Endothelial cell of umbilical vein (primary cell): Measurements from ENCODE around the gene SLC2A1. TPM values are rescaled to one million over a fixed set of nuclear protein-coding genes. Genes with fewer than 3 reads are reported as not detected.
A peak's percentile ranks its signal among the peaks of the same experiment; 100 is the strongest.

ENCODE experiments used
- BruUV-seq: library from RNA; stranded (reverse); fragments of 400-500 nt; replicated peaks from 2 replicates; lab custom pipeline; 2021; lab: Mats Ljungman, UMichigan
- CTCF ChIA-PET: fragments of 300-600, 350-600 bp; sonication (Branson Sonifier 250); formaldehyde crosslinking; loops from one replicate; lab custom pipeline; 2021; ENCODE audit warnings: antibody characterized with exemption, inconsistent platforms; lab: Charles Lee
- POLR2A ChIA-PET: fragments of 300-600, 350-600 bp; sonication (Branson Sonifier 250); formaldehyde crosslinking; loops from one replicate; lab custom pipeline; 2021; ENCODE audit warnings: antibody characterized with exemption, inconsistent platforms; lab: Charles Lee
- DNase-seq: peaks from one replicate; pipeline ENCODE4 v3.0.0-alpha.2; 2011; ENCODE audit warnings: low read depth, low spot score
- FAIRE-seq: peaks from 2 replicates; lab custom pipeline; 2011; peaks lifted over from hg19 to GRCh38; lab: Jason Lieb, UNC
- H2AFZ ChIP-seq: 2 replicates; pipeline ENCODE4 v1.6.0; 2012; ENCODE audit warnings: low read depth, low read length, control low read depth, inconsistent platforms
- H3K27ac ChIP-seq: 2 replicates; pipeline ENCODE4 v1.5.1; 2011; ENCODE audit warnings: low read depth, mild to moderate bottlenecking, control low read depth, low read length, moderate library complexity; ENCODE audit not compliant: insufficient read depth
- H3K27me3 ChIP-seq, 2 experiments: 2 replicates each; pipeline versions ENCODE4 v1.6.0 to v1.6.1; 2011; ENCODE audit warnings: low read length in 2 of 2, mixed read lengths in 1 of 2; ENCODE audit not compliant: control insufficient read depth in 2 of 2, insufficient read depth in 2 of 2
- H3K36me3 ChIP-seq, 2 experiments: 2 replicates in 1 of 2; 3 replicates in 1 of 2; pipeline ENCODE4 v1.5.1; 2011; ENCODE audit warnings: low read length in 2 of 2, mild to moderate bottlenecking in 1 of 2, moderate library complexity in 1 of 2; ENCODE audit not compliant: control insufficient read depth in 2 of 2, insufficient read depth in 2 of 2; ENCODE audit errors: extremely low read depth in 1 of 2
- H3K4me1 ChIP-seq: 3 replicates; pipeline ENCODE4 v1.5.1; 2011; ENCODE audit warnings: mild to moderate bottlenecking, low read length; ENCODE audit not compliant: control insufficient read depth, insufficient read depth; ENCODE audit errors: extremely low read depth
- H3K4me2 ChIP-seq: 2 replicates; pipeline ENCODE4 v1.6.1; 2011; ENCODE audit warnings: low read length, control low read depth, mixed read lengths; ENCODE audit not compliant: insufficient read depth
- H3K4me3 ChIP-seq, 3 experiments: fragments of 200-600 bp in 1 of 3; sonication (generic), shearing (Covaris generic) in 1 of 3; replicated peaks in 1 of 3; 2 replicates each; pipeline ENCODE4 v1.5.1; 2011 to 2016; ENCODE audit warnings: control low read depth in 3 of 3, low read length in 3 of 3, mild to moderate bottlenecking in 2 of 3, inconsistent platforms in 1 of 3, low read depth in 1 of 3, moderate library complexity in 1 of 3; ENCODE audit not compliant: insufficient read depth in 1 of 3
- H3K79me2 ChIP-seq: 2 replicates; pipeline ENCODE4 v1.6.0; 2012; ENCODE audit warnings: low read length, inconsistent platforms; ENCODE audit not compliant: control insufficient read depth, insufficient read depth
- H3K9ac ChIP-seq: replicated peaks from 2 replicates; pipeline ENCODE3; 2011; ENCODE audit warnings: low read length, control low read depth; ENCODE audit not compliant: insufficient read depth; ENCODE audit errors: extremely low read depth
- H3K9me1 ChIP-seq: replicated peaks from 3 replicates; pipeline ENCODE4 v1.6.0; 2011; ENCODE audit warnings: mild to moderate bottlenecking, low read length; ENCODE audit not compliant: control insufficient read depth, insufficient read depth; ENCODE audit errors: extremely low read depth
- H3K9me3 ChIP-seq: replicated peaks from 2 replicates; pipeline ENCODE4 v1.5.1; 2012; ENCODE audit warnings: low read length, inconsistent platforms; ENCODE audit not compliant: control insufficient read depth, insufficient read depth
- H4K20me1 ChIP-seq: replicated peaks from 2 replicates; pipeline ENCODE3; 2011; ENCODE audit warnings: mild to moderate bottlenecking, low read length; ENCODE audit not compliant: control insufficient read depth, insufficient read depth; ENCODE audit errors: extremely low read depth
- EZH2 ChIP-seq: IDR thresholded peaks from 2 replicates; pipeline ENCODE4 v1.6.1; 2012; ENCODE audit warnings: borderline replicate concordance, low read depth, mild to moderate bottlenecking, moderate library complexity, low read length, inconsistent platforms; ENCODE audit not compliant: severe bottlenecking
- FOS ChIP-seq: IDR thresholded peaks from 2 replicates; pipeline ENCODE4 v1.6.1; 2011; ENCODE audit warnings: mild to moderate bottlenecking, low read length, moderate library complexity, borderline replicate concordance; ENCODE audit not compliant: insufficient read depth
- GATA2 ChIP-seq: IDR thresholded peaks from 2 replicates; pipeline ENCODE4 v1.7.0; 2011; ENCODE audit warnings: low read depth, mild to moderate bottlenecking, moderate library complexity, mixed read lengths, low read length; ENCODE audit not compliant: insufficient read length, insufficient read depth
- JUN ChIP-seq: IDR thresholded peaks from 2 replicates; pipeline ENCODE4 v1.6.1; 2011; ENCODE audit warnings: borderline replicate concordance, low read depth; ENCODE audit not compliant: insufficient read length, insufficient read depth
- MYC ChIP-seq: IDR thresholded peaks from one replicate; pipeline ENCODE4 v1.6.1; 2011; ENCODE audit warnings: mild to moderate bottlenecking, low read depth, low read length
- POLR2A ChIP-seq: IDR thresholded peaks from 2 replicates; pipeline ENCODE4 v1.6.1; 2012; ENCODE audit warnings: low read depth, mild to moderate bottlenecking, control low read depth, low read length
- POLR2AphosphoS5 ChIP-seq: IDR thresholded peaks from 2 replicates; pipeline ENCODE4 v1.6.1; 2012; ENCODE audit warnings: low read depth, mild to moderate bottlenecking, control low read depth, low read length, moderate library complexity; ENCODE audit not compliant: insufficient read depth
- dilution Hi-C: fragments of 300-500 bp; cut with MboI; formaldehyde crosslinking; loops from one replicate; pipeline ENCODE4 v1.15.0; 2019; ENCODE audit warnings: low sequenced_read_pairs; ENCODE audit not compliant: extremely low pct_ligation_motif_present
- intact Hi-C: fragments of 100-400 bp; cut with micrococcal nuclease; formaldehyde crosslinking; loops from one replicate; pipeline ENCODE4 v1.10.0; 2022
- polyA plus RNA-seq, 4 experiments: library from polyadenylated mRNA; depleted of rRNA in 3 of 4; stranded (reverse) in 3 of 4; unstranded in 1 of 4; fragments of >200 nt; gene quantifications; 2 replicates each; pipeline versions ENCODE4 v1.2.1 to v1.2.3, GENCODE V29; 2011 to 2012; ENCODE audit warnings: missing spikeins in 1 of 4
- total RNA-seq: library from RNA; stranded (reverse); gene quantifications from 2 replicates; pipeline ENCODE4 v1.2.3, GENCODE V29; 2021
- TF ChIP-seq, protein P1 (sequence below): IDR thresholded peaks from 2 replicates; pipeline ENCODE4 v1.6.1; 2011; ENCODE audit not compliant: insufficient read depth, insufficient read length
- TF ChIP-seq, protein P2 (sequence below), 2 donors: IDR thresholded peaks; 1 replicate in 1 of 2; 2 replicates in 1 of 2; pipeline ENCODE4 v1.5.1; 2011; ENCODE audit warnings: low read length in 2 of 2, mild to moderate bottlenecking in 2 of 2, moderate library complexity in 2 of 2, control low read depth in 1 of 2, inconsistent platforms in 1 of 2, low read depth in 1 of 2; ENCODE audit not compliant: insufficient read depth in 1 of 2; ENCODE audit errors: extremely low read depth in 1 of 2

Gene SLC2A1
- total and polyA plus RNA-seq, 2 donors (not counting 3 experiments of a cell fraction or from before 2014, with no cell fraction given), result 42.2 to 46.5 TPM

DNA sequence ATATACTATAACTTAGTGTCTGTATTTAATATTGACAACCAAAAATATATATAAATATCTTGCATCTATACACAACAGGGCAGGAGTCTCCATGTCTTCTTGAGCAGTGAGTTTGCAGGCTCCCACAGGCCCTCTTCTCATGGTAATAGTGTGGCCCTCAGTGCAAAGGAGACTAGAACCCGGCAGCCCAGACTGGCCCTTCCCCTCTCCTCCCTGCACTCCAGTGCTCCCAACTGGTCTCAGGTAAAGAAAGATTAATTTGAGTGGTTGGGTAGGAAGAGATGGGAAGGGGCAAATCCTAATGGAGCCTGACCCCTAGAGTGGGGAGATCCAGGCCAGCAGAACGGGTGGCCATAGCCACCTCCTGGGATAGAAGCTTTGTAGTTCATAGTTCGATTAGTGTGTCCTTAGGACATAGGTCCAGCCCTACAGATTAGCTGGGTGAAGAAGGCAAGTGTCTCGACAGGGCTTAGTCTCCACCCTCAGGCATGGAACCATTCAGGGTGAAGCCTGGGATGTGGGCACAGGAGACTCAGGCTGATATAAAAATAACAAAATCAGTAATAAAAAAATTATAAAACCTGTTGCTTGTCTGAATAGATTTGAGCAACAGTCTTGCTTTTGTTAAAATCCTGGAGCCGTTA lies 32.3 kb downstream of the SLC2A1 start:
- dilution Hi-C loops, result no loop called here
- BruUV-seq, result no TSS peak
- FAIRE-seq, result no peak

DNA sequence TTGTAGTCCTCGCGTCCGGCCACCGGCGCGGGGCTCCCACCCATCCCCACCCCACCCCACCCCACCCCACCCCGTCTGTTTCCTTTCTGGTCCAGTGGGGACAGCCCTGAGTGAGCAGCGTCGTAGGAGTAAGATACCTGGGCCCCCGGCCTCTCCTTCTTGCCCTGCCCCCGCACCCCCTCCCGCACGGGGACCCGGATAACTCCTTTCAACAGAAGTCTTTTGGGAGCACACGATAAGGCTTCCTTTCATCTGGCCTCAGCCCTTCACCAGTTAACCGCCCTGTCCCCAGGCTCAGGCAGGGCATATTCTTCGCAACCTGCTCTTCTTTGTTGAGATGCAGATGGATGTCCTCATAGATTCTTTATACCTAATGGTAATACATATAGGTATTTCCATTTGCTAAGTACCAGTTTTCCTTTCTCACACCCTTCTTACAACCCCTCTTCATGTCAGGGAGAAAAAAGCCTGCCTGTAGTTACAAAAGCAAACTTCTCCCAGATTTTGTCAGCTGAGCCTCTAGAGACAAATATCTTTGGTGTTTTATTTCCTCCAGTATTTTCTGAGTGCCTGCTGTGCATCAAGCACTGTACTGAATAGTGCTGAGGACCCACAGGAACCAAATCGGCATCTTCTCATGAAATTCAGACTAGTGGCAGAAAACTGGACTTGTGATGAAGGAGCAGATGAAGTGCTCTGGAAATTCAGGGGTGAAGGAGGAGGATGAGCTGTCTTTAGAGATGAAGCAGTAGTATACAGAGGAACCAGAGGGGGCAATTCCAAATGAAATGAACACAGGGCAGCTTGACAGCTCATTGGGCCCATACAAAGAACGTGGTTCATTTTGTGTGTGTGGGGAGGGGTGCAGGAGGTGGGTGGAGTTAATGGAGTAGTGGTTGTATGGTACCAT lies 33.6 kb downstream of the SLC2A1 start:
- ChIA-PET POLR2A (no interaction called here), CTCF (interaction anchor here (0.9 to 16.3 kb wide), 9 partner anchors 9 to 148 kb away, joined by 3 to 1298 read pairs (median 5); no protein-coding TSS in a partner anchor)
- peak overlapping the region; percentile 63 to 87 (median 81) for H3K4me3 ChIP-seq
- peak overlapping the region; percentile 89 for H2AFZ ChIP-seq
- H3K79me2 ChIP-seq, result no peaks in the 10 kb centered on the region
- H3K27ac ChIP-seq, result peak overlapping the region; percentile 75
- no peaks in the 10 kb centered on the region for H3K27me3 ChIP-seq
- H3K4me2 ChIP-seq, result peak overlapping the region; percentile 94
- DNase-seq (peak; percentile 19), FAIRE-seq (peak; percentile 70)
- intact Hi-C loops, result loop anchor here (1.0 to 5.0 kb wide), 3 partner anchors 16 to 158 kb away; partner anchors contain the start of genes C1orf50, P3H1 and SLC2A1
- TF ChIP-seq POLR2AphosphoS5, result no peak
- no peak for TF ChIP-seq POLR2A
- TF ChIP-seq, protein P1, sequence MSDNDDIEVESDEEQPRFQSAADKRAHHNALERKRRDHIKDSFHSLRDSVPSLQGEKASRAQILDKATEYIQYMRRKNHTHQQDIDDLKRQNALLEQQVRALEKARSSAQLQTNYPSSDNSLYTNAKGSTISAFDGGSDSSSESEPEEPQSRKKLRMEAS, result no peak
- no peak for TF ChIP-seq GATA2
- TF ChIP-seq, protein P2, sequence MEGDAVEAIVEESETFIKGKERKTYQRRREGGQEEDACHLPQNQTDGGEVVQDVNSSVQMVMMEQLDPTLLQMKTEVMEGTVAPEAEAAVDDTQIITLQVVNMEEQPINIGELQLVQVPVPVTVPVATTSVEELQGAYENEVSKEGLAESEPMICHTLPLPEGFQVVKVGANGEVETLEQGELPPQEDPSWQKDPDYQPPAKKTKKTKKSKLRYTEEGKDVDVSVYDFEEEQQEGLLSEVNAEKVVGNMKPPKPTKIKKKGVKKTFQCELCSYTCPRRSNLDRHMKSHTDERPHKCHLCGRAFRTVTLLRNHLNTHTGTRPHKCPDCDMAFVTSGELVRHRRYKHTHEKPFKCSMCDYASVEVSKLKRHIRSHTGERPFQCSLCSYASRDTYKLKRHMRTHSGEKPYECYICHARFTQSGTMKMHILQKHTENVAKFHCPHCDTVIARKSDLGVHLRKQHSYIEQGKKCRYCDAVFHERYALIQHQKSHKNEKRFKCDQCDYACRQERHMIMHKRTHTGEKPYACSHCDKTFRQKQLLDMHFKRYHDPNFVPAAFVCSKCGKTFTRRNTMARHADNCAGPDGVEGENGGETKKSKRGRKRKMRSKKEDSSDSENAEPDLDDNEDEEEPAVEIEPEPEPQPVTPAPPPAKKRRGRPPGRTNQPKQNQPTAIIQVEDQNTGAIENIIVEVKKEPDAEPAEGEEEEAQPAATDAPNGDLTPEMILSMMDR (IDR thresholded peaks at IDR 0.05; ENCODE audit: extremely low read depth in 1 of 2, insufficient read depth in 1 of 2, low read depth in 1 of 2, low read length in 2 of 2), result no peak
- no peak for TF ChIP-seq FOS
- TF ChIP-seq MYC, result no peak
- TF ChIP-seq JUN, result no peak
- no peak for TF ChIP-seq EZH2
- dilution Hi-C loops, result loop anchor here (25.0 kb wide), 1 partner anchor 137 kb away; no protein-coding TSS in a partner anchor
- BruUV-seq, result TSS peak; percentile 68
- H3K4me1 ChIP-seq, result peaks cover 10% of the 10 kb centered on the region
- H3K9me3 ChIP-seq, result no peaks in the 10 kb centered on the region
- no peaks in the 10 kb centered on the region for H3K9me1 ChIP-seq
- no peaks in the 10 kb centered on the region for H4K20me1 ChIP-seq
- peak overlapping the region; percentile 91 for H3K9ac ChIP-seq
- H3K36me3 ChIP-seq, result peaks cover 3 to 28% of the 10 kb centered on the region in 2 experiments

More for the DNA sequence above, 32.3 kb downstream of the SLC2A1 start:
- no peak overlapping the region for H2AFZ ChIP-seq
- no peaks in the 10 kb centered on the region for H3K79me2 ChIP-seq
- H3K9ac ChIP-seq, result no peak overlapping the region
- H3K27me3 ChIP-seq, result no peaks in the 10 kb centered on the region
- no peak overlapping the region for H3K27ac ChIP-seq
- H3K4me1 ChIP-seq, result peaks cover 10% of the 10 kb centered on the region
- intact Hi-C loops, result no loop called here
- no peak for TF ChIP-seq EZH2
- no peak for TF ChIP-seq FOS
- no peak for TF ChIP-seq GATA2
- TF ChIP-seq, protein P1, result no peak
- H3K4me2 ChIP-seq, result no peak overlapping the region
- no peak overlapping the region for H3K4me3 ChIP-seq
- ChIA-PET POLR2A (no interaction called here), CTCF (interaction anchor here (1.2 to 16.3 kb wide), 4 partner anchors 13 to 148 kb away, joined by 3 to 1298 read pairs (median 36); no protein-coding TSS in a partner anchor)
- no peak for DNase-seq
- H3K36me3 ChIP-seq, result peaks cover 3 to 30% of the 10 kb centered on the region in 2 experiments
- no peaks in the 10 kb centered on the region for H4K20me1 ChIP-seq
- H3K9me1 ChIP-seq, result no peaks in the 10 kb centered on the region
- H3K9me3 ChIP-seq, result no peaks in the 10 kb centered on the region
